A673 (cell line): ENCODE results near the gene IL21R. TPM values are rescaled to one million over a fixed set of nuclear protein-coding genes. Genes with fewer than 3 reads are reported as not detected.

Source experiments
- BruUV-seq: library from RNA; stranded (reverse); fragments of 400-500 nt; replicated peaks from 2 replicates; lab custom pipeline; 2021; lab: Mats Ljungman, UMichigan
- CTCF ChIA-PET: fragments of 300-600 bp; sonication (Branson Sonifier 250); formaldehyde crosslinking; loops from one replicate; lab custom pipeline; 2022; ENCODE audit warnings: antibody characterized with exemption; lab: Charles Lee
- POLR2A ChIA-PET: fragments of 300-600 bp; sonication (Branson Sonifier 250); formaldehyde crosslinking; loops from one replicate; lab custom pipeline; 2022; ENCODE audit warnings: antibody characterized with exemption; ENCODE audit not compliant: low non-redundant PET; lab: Charles Lee
- DNase-seq: peaks from one replicate; pipeline ENCODE4 v3.0.0-alpha.2; 2015; ENCODE audit warnings: low spot score
- H3K27ac ChIP-seq: fragments of 200-600 bp; sonication (generic); 2 replicates; pipeline ENCODE4 v1.5.1; 2016; ENCODE audit warnings: mixed run types, low read depth, mild to moderate bottlenecking, mixed read lengths, antibody characterized with exemption, low read length; ENCODE audit not compliant: poor library complexity, severe bottlenecking
- H3K27me3 ChIP-seq: fragments of 200-600 bp; sonication (generic); replicated peaks from 2 replicates; pipeline ENCODE4 v1.6.1; 2017; ENCODE audit warnings: mixed run types, low read depth, mild to moderate bottlenecking, mixed read lengths, antibody characterized with exemption, low read length; ENCODE audit not compliant: insufficient read depth, poor library complexity
- H3K36me3 ChIP-seq: fragments of 200-600 bp; sonication (generic); 2 replicates; pipeline ENCODE4 v1.6.1; 2016; ENCODE audit warnings: mixed run types, mild to moderate bottlenecking, mixed read lengths, antibody characterized with exemption, low read length; ENCODE audit not compliant: insufficient read depth, poor library complexity, severe bottlenecking
- H3K4me1 ChIP-seq: fragments of 200-600 bp; sonication (generic); 2 replicates; pipeline ENCODE4 v1.6.1; 2017; ENCODE audit warnings: mixed run types, mild to moderate bottlenecking, mixed read lengths, antibody characterized with exemption, low read length; ENCODE audit not compliant: insufficient read depth, poor library complexity, severe bottlenecking
- H3K4me3 ChIP-seq: fragments of 200-600 bp; sonication (generic); 2 replicates; pipeline ENCODE4 v1.5.1; 2016; ENCODE audit warnings: low read depth, mixed run types, mild to moderate bottlenecking, mixed read lengths, low read length; ENCODE audit not compliant: poor library complexity, severe bottlenecking
- H3K9me3 ChIP-seq: fragments of 200-600 bp; sonication (generic); 2 replicates; pipeline ENCODE4 v1.6.1; 2016; ENCODE audit warnings: mixed run types, low read depth, mild to moderate bottlenecking, mixed read lengths, antibody characterized with exemption, low read length; ENCODE audit not compliant: poor library complexity, severe bottlenecking
- EZH2 ChIP-seq: fragments of 200-600 bp; sonication (generic); IDR thresholded peaks from 2 replicates; pipeline ENCODE4 v1.6.1; 2017; ENCODE audit warnings: borderline replicate concordance, low read depth, mild to moderate bottlenecking, mixed read lengths, antibody characterized with exemption, low read length; ENCODE audit not compliant: poor library complexity, severe bottlenecking
- intact Hi-C: fragments of 100-400 bp; cut with micrococcal nuclease; formaldehyde crosslinking; loops from one replicate; pipeline ENCODE4 v1.10.0; 2022; ENCODE audit not compliant: unreplicated experiment
- total RNA-seq: library from RNA; stranded (reverse); gene quantifications from 2 replicates; pipeline ENCODE4 v1.2.3, GENCODE V29; 2021
- TF ChIP-seq, protein P1 (sequence below): fragments of 300-800, 200-600 bp; sonication (generic); conservative IDR thresholded peaks from 2 replicates; pipeline ENCODE4 v1.5.1; 2017; ENCODE audit warnings: low read depth, mild to moderate bottlenecking, antibody characterized with exemption, low read length, moderate library complexity, mixed read lengths

IL21R gene
- total RNA-seq, 1 experiment from 2014 or later = 0.19 TPM

DNA sequence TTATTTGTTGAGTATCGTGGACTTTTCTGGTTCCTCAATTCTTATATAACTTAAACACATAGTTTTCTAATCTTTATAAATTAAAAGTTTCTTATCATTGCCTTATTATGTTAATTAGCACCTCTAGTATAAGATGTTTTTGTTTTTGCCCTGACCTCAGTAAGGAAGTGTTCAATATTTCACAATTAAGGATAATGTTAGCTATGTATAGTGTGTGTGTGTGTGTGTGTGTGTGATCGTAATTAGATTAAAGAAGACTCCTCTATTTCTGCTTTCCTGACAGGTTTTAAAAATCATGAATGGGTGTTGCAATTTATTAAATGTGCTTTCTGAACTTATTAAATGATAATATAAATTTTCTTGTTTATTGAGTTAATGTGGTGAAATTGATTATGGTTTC, 12.0 kb downstream of the IL21R start:
- H3K36me3 ChIP-seq = no peaks in the 10 kb centered on the region
- H3K9me3 ChIP-seq = no peaks in the 10 kb centered on the region
- H3K4me1 ChIP-seq = peaks cover 9% of the 10 kb centered on the region
- no peak overlapping the region for H3K4me3 ChIP-seq
- POLR2A ChIA-PET = no interaction called here
- TF ChIP-seq, protein P1, sequence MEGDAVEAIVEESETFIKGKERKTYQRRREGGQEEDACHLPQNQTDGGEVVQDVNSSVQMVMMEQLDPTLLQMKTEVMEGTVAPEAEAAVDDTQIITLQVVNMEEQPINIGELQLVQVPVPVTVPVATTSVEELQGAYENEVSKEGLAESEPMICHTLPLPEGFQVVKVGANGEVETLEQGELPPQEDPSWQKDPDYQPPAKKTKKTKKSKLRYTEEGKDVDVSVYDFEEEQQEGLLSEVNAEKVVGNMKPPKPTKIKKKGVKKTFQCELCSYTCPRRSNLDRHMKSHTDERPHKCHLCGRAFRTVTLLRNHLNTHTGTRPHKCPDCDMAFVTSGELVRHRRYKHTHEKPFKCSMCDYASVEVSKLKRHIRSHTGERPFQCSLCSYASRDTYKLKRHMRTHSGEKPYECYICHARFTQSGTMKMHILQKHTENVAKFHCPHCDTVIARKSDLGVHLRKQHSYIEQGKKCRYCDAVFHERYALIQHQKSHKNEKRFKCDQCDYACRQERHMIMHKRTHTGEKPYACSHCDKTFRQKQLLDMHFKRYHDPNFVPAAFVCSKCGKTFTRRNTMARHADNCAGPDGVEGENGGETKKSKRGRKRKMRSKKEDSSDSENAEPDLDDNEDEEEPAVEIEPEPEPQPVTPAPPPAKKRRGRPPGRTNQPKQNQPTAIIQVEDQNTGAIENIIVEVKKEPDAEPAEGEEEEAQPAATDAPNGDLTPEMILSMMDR = no peak
- no peak for TF ChIP-seq EZH2
- intact Hi-C loops = no loop called here
- H3K27me3 ChIP-seq = no peaks in the 10 kb centered on the region
- CTCF ChIA-PET = no interaction called here
- no peak overlapping the region for H3K27ac ChIP-seq
- no peak for DNase-seq
- BruUV-seq = no TSS peak

DNA sequence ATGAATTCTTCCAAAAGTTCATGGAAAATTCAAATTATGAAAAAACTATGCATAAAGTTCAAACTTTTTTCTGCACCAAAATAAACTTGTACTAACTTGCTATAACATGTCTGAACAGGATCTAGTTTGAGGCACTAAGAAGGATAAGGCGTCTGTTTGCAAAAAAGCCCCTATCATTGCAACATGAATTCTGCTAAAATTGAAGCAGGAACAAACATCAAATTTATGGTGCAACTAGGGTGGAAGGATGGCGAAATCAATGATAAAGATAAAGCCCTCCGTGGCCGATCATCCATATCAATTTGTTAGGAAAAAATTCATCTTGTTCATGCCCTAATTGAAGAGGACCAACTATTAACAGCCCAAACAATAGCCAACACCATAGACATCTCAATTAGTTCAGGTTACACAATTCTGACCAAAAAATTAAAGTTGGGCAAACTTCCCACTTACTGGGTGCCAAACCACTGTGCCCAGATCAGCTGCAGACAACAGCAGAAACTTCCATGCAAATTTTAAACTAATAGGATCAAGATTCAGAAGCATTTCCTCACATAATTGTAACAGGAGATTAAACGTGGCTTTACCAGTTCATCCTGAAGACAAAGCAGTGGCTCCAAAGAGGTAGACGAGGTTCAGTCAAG, 12.9 kb downstream of the IL21R start:
- peak; percentile 60 for DNase-seq
- TF ChIP-seq, protein P1 = no peak
- TF ChIP-seq EZH2 = no peak
- CTCF ChIA-PET = no interaction called here
- POLR2A ChIA-PET = no interaction called here
- Histone ChIP-seq H3K9me3 (peaks cover under 1% of the 10 kb centered on the region), H3K27me3 (no peaks in the 10 kb centered on the region), H3K36me3 (no peaks in the 10 kb centered on the region), H3K4me3 (no peak overlapping the region), H3K27ac (no peak overlapping the region), H3K4me1 (peaks cover 9% of the 10 kb centered on the region)
- intact Hi-C loops = no loop called here
- BruUV-seq = no TSS peak

- ChIA-PET CTCF (no interaction called here), POLR2A (no interaction called here)
- H3K4me3 ChIP-seq = no peak overlapping the region
- no peaks in the 10 kb centered on the region for H3K36me3 ChIP-seq
- H3K4me1 ChIP-seq = peaks cover 9% of the 10 kb centered on the region
- no peak for DNase-seq
- no peaks in the 10 kb centered on the region for H3K27me3 ChIP-seq
- no peak overlapping the region for H3K27ac ChIP-seq
- peaks cover 21% of the 10 kb centered on the region for H3K9me3 ChIP-seq
- no TSS peak for BruUV-seq
- TF ChIP-seq EZH2 = no peak
- TF ChIP-seq, protein P1 = no peak
- intact Hi-C loops = no loop called here
Measured at GRCh38 chr16:27417047-27417671, 15.2 kb downstream of the IL21R start.
